ENCODE measurements around the gene EEF2K.

Gene EEF2K

DNA sequence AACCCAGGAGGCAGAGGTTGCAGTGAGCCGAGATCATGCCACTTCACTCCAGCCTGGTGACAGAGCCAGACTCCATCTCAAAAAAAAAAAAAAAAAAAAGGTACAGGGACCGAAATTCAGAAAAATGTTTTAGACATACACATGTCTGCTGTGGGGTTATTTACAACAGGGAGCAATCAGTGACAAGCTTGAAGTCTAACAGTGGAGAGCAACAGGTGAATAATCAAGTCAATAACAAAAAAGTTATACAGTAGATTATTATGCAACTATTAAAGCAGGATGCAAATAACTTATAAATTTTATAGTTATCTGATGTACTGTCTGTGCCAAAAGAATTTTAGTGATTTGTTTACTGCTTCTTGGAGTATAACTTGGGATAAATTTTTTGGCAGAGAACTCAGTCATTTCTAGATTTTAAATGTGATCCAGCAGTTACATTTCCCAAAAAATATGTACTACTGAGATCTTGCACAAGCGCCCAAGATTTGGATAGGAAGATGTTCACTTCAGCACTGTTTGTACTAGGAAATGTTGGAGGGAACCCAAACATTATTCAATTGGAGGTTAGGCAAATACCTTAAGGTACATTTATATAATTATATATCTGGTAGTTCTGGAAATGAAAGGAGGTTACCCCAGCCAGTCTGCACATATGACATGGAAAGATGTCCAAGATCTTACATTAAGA, 34.1 kb downstream of the EEF2K start:
- no peak for DNase-seq (ENCODE audit: low read depth in 2 of 2)

DNA sequence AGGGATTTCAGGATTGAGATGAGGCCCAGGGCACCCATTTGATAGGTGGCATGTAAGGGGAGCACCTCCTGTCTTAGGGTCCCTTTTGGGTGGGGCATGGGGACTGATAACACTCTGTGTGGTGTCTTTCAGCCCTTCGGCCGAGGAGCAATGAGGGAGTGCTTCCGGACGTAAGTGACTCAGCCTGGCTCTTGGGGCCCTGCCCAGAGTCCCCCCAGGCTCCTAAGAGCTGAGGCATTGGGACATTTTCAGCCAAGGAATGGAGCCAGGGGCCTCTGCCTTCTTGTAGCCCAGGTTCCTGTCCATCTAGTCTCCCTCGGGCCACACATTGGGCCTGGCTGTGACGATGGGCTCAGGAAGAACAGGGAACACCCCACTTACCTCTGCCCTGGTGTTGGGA, 44.4 kb downstream of the EEF2K start:
- DNase-seq (ENCODE audit: low read depth in 2 of 2) = no peak

DNA sequence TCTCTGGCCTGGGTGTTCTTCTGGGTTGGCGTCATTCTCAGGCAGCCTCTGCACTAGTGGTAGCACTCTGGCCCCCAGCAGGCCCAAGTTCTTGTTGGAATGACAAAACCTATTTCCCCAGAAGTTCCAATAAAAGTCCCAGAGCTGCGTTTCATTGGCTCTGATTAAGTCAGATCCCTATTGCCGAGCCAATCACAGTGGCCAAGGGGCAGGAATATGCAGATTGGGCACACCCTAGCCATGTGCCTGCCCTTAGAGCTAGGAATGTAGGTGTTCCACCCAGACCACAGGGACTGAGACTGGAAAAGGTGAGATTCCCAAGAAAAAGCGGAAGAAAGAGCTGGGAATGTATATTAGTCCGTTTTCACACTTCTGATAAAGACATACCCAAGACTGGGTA, 46.2 kb downstream of the EEF2K start:
- no peak for DNase-seq (ENCODE audit: low read depth in 2 of 2)

DNA sequence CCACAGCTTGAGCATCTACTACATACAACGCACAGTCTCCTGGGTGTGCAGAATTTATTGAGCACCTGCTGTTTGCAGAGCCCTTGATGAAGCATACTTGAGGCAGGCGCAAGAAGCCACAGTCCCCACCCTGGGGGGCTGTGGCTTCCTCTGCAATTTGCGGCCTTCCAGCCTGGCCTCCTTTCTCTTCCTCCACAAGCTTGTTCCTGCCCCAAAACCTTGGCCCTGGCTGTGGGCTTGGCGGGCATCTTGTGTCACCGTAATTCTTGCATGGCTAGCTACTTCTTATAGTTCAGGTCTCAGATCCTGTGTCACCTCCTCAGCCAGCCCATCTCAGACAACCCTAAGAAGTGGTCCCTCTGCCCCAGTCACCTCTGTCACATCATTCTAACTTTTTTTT, 47.2 kb downstream of the EEF2K start:
- no peak for DNase-seq (ENCODE audit: low read depth in 2 of 2)

DNA sequence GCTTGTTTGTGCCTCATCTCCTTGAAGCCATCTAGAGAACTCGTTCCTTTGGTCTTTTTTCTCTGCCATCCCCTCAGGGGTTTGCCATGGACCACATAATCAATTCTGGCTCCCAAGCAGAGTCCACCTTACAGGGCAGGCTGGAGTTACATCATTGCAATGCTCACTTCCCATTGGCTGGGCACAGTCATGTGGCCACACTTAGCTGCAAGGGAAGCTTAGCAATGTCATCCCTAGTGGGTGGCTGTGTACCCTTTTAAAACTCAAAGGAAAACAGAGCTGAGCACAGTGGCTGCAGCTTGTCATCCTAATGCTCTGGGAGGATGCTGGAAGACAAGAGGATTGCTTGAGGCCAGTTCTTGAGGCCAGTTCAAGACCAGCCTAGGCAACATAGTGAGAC, 49.3 kb downstream of the EEF2K start:
- DNase-seq (ENCODE audit: low read depth in 2 of 2) = no peak

DNA sequence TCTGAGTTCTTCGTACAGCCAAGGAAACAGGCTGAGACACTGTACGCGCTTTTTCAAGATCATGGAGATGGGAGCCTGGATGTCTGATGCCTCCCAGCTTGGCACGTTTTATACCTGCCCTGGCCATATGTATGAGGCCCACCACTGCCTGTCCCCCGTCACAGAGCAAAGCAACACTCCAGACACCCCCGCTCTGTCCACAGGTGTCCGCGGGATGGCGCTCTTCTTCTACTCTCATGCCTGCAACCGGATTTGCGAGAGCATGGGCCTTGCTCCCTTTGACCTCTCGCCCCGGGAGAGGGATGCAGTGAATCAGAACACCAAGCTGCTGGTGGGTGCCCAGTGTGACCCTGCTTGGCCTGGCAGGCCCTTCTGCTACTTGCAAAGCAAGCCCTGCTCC, 51.4 kb downstream of the EEF2K start:
- DNase-seq (ENCODE audit: low read depth in 2 of 2) = no peak

DNA sequence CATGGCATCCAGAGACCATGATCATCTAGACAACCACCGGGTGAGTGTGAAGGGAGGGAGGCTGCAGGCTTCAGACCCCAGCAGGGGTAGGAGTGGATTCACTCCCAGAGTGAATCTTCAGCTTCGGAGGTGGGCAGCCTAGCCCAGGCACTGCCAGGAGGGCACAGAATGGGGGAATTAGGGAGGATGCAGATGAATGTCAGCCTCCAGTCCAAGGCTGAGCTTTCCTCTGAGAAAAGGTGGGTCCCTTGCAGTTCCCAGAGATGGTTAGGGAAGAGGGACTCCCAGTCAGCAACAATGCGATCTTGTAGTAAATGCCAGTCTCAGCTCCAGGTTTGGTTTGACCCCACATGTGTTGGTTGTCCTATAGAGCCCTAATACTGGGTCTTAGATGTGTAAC, 54.4 kb downstream of the EEF2K start:
- no peak for DNase-seq (ENCODE audit: low read depth in 2 of 2)

DNA sequence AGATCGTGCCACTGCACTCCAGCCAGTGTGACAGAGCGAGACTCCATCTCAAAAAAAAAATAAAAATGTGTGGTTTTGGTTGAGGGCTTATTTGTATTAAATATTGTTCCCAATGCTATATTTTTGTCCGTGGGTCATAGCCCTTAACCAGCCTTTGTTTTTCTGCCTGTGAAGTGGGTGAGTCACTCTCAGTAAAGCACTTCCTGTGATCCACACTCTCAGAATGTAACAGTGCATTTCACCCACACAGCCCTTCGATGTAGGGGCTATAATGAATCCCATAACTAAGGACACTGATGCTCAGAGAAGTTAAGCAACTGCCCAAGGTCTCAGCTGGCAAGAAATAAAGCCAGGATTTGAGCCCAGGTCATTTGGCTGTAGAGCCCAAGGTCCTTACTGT, 56.4 kb downstream of the EEF2K start:
- DNase-seq (ENCODE audit: low read depth in 2 of 2) = no peak

DNA sequence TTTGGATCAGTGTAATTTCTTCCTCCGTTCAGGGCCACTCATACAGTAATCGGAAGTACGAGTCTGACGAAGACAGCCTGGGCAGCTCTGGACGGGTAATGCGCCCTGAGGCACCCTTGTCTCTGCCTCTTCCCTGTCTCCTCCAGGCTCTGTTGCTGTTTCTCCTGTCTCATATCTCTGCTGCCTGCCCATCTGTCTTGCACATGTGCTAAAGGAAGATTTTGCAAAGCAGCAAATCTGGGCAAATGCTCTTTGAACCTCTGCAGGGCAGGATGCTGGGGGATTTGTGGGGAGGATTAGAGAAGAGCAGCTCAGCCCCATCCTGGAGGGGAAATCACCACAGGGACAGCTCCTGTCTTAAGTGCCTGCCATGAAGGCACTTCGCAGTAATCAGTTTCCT, 58.7 kb downstream of the EEF2K start:
- DNase-seq (ENCODE audit: low read depth in 2 of 2) = no peak

DNA sequence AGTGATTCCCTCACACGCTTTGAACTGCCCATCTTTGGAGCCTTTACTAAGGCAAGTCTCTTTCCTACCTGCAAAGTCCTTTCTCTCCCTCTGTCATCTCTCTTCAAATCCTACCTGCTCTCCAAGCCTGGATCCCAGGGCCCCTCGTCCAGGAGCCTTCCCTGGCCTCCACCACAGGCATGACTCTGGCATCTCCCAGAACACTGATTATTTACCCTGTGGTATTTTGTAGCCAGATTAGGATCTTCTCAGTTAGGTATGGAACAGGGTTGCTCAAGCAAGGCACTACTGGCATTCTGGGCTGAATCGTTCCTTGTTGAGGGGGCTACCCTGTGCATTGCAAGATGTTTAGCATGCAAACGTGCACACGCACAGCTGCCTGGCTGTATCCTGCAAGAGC, 59.3 kb downstream of the EEF2K start:
- no peak for DNase-seq (ENCODE audit: low read depth in 2 of 2)

DNA sequence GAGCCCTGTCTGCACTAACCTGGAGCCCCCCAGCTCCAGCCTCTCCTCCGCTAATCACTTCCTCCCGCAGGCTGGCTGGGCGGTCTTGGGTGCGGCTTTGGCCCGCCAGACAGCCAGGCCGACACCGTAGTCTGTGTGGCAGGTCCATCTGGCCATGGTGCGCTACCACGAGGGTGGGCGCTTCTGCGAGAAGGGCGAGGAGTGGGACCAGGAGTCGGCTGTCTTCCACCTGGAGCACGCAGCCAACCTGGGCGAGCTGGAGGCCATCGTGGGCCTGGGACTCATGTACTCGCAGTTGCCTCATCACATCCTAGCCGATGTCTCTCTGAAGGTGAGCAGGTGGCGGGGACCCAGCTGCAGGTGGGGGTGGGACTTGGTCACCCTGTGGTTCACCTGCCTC, 60.5 kb downstream of the EEF2K start:
- no peak for DNase-seq (ENCODE audit: low read depth in 2 of 2)

DNA sequence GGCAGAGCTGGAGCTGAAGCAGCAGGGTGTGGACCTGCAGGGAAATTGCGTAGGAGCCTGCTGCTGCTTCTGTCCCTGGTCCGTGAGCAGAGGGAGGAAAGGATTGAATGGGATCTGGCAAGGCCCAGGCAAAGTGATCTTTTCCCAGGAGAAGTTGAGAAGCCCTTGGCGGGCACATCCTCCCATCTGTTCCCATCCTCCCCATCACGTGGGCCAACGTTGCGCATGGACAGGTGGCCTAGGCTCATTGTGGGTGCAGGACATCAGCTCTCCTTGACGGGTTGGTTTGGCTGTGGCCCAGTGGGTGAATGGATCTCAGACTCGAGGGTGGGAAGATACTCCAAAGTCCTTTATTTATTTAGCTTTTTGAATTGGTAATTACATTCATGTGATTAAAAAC, 61.7 kb downstream of the EEF2K start:
- DNase-seq (ENCODE audit: low read depth in 2 of 2) = no peak

DNA sequence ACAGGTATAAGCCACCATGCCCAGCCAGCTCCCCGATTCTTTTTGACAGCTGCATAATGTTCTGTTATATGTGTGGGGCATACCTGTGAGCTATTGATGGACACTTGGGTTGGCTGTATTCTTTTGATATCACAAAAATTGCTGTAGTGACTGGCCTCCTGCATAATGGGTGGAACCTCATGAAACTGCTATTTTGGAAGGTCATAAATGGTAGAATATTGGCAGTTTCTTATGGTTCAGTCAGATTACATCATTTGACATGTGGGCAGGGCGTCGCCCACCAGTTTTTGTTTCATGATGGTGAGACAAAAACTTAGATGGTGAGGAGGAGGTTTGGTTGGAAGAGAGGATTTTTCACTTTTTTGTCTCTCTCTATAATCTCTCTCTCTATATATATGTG, 64.4 kb downstream of the EEF2K start:
- DNase-seq (ENCODE audit: low read depth in 2 of 2) = no peak

DNA sequence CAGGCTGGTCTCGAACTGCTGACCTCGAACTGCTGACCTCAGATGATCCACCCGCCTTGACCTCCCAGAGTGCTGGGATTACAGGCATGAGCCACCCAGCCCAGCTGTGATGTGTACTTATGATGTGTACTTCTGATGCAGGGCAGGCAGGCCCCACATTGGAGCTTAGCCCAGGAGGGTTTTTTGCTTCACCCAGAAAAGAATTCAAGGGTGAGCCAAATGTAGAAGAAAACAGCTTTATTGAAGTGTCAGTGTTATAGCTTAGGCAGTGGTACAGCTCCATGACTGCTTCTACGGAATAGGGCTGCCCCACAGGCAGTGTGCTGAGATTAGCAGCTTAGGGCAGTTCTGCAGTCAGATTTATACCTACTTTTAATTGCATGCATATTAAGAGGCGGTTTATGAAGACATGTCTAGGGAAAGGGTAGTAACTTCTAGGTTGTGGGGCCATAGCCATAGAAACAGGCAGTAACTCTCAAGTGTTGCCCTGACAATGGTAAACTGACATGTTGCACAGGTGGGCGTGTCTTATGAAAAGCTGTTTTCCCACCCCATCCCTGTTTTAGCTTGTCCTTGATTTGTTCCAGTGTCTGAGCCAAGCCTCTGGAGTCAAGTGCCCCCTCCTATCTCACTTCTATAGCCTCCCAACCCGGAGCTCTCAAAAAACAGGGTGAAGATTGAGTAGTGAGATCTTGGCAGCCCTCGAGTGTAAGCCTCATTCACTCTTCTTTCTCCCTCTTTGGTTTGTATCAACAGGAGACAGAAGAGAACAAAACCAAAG, 67.0 kb downstream of the EEF2K start:
- no peak for DNase-seq (ENCODE audit: low read depth in 2 of 2)

DNA sequence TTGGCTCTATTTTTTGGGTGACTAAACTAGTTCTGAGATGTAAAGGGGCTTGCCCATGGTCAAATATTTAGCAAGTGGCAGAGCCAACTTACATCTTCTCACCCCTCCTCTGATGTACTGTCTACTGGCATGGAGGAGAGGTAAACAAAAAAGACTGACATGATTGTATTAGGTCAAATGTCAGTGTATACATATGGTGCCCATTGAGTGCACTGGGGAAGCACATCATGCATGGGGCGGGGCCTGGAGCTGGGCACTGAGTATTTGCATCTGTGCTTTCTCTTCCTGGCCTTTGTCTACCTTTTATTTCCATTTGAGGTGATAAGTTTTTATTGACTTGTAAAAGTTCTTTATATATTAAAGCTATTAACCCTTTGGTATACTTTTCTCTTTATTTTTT, 68.8 kb downstream of the EEF2K start:
- DNase-seq (ENCODE audit: low read depth in 2 of 2) = no peak

DNA sequence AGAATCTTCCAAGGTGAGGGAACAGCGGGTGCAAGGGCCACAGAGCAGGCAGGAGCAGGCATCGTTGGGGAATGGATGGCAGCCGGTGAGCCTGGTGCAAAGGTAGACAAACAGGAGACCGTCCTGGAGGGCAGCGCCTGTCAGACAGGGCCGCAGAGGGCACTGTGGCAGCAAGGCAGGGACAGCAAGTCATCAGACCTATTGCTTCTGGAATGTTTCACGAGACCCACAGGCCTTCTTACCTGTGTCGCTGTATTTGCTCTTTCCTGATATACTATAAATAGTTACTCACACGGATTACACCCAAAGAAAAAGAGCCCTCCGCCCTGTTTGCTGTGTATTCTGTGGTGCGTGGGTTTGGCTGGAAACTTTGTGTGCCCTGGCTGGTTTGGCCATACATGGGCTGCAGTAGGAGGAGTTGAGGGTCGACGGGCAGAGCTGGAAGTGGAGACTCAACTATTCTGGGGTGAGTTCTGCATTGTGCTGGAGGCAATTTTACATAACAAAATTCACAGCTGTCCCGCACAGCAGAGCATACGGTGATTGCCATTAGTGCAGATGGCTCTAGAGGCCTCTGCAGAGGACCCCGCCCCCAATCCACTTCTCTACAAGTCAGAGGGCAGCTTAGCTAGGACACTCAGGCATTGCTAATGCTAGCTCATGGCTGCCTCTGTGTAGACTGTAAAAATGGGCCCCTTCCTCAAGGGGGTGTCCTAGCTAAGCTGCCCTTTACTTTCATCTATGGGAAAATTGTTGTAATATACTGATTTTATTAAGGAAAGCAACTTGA, 72.6 kb downstream of the EEF2K start:
- DNase-seq (ENCODE audit: low read depth in 2 of 2) = no peak

DNA sequence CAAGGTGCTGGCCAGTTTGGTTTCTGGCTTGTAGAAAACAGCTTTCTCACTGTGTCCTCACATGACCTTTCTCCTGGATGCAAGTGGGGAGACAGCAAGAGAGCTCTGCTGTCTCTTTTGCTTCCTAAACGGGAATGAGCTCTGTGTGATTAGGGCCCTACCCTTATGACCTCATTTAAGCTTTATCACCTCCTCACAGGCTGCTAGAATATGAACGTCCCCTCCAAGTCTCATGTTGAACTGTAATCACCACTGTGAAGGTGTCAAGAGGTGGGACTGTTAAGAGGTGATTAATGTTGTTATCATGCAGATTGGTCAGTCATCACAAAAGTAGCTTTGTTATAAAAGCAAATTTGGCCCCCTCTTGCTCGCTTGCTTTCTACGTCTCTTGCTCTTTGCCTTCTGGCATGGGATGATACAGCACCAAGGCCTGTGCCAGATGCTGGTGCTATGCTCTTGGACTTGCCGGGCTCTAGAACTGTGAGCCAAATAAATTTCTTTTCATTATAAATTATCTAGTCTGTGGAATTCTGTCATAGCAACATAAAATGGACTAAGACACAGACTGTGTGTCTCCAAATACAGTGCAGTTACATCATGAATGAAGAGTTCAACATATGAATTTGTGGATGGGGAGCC, 76.3 kb downstream of the EEF2K start:
- no peak for DNase-seq (ENCODE audit: low read depth in 2 of 2)

DNA sequence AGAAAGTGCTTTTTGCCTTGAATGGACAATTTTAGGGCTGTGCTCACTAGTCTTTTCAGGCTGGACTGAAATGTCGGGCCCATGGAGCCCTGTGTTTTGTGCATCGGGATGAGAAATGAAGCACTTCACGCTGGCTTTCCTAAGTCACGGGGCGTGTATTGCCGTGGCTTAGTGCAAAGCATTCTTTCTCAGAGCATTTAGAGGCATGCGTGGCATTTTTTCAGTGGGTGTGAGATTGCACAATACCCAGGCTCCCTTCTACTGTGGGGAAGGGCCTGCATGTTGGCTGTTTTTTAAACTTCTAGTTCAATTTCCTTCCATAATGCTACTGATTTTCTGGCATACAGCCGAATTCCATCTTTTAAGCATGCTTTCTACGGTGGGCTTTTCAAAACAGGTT, 78.6 kb downstream of the EEF2K start:
- DNase-seq (ENCODE audit: low read depth in 2 of 2) = no peak

DNA sequence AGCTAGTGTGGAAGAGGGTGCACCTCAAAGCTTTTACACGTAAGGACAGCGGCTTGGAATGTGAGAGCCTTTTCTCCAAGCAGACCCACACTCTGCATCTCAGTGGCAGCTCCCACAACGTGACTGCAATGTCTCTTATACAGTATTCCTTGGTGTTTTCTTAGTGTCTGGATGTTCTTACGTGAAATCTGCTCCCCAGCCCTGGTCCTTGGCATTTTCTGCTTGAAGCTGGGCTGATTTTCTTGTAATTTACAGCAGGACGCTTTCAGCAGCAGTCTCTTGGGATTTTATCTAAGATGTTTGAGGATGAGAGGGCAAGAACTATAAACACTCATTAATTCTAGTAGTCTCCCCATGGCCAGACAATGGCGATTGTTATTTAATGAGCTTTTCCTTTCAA, 79.0 kb downstream of the EEF2K start:
- DNase-seq (ENCODE audit: low read depth in 2 of 2) = no peak

DNA sequence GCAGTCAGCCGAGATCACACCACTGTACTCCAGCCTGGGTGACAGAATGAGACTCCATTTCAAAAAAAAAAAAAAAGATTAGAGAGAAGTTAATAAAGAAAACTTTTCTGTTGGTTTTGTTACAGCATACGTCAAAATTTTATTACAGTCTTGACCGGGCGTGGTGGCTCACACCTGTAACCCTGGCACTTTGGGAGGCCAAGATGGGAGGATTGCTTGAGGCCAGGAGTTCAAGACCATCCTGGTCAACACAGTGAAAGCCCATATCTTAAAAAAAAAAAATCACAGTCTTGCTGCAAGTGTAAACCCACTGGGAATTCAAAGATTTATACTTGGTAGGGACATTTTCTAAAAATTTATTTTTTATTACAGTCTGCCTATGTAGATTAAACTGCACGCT, 84.9 kb downstream of the EEF2K start:
- no peak for DNase-seq (ENCODE audit: low read depth in 2 of 2)

DNA sequence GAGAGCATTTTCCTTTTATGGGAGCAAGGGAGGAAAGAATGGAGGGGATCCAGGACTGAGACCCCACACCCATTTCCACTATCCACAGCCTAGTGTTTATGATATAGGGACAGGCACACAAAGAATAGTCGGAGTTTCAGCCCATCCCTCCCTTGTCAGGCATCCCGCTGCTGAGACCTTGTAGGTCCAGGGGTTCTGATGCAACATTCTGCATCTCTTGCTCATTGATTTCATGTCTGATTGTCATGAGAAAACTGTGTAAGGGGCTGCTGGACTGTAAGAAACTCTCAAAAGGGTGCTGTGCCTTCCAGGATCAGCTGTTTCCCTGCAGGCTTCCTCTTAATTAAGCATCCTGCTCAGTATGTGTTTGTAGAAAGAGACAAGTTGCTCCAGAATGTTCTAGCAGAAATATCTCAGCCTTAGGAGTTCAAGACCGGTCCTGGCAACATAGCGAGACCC, 85.8 kb downstream of the EEF2K start:
- DNase-seq (ENCODE audit: low read depth in 2 of 2) = no peak

DNA sequence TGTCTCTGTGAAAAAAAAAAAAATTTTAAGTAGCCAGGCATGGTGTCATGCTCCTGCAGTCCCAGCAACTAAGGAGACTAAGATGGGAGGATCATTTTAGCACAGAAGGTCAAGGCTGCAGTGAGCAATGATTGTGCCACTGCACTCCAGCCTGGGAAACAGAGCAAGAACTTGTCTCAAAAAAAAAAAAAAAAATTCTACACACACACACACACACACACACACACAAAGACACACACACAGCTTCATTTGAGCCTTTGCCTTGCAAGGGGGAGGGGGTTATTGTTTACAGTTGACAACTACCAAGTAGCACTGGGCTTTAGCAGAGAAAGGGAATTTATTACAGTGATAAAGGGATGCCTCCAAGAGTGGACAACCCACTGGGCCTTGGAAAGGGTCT, 86.2 kb downstream of the EEF2K start:
- no peak for DNase-seq (ENCODE audit: low read depth in 2 of 2)
